Measurements from ENCODE around the gene CTF1.
A peak's percentile ranks its signal among the peaks of the same experiment; 100 is the strongest.
"Not testable (repeated sequence)": the region's sequence is repeated elsewhere in the genome, so short reads cannot be mapped to it uniquely, and the experiment has no call there.

The CTF1 gene

GRCh38 chr16:30889721-30890120 is 6.7 kb upstream of the CTF1 start:
- no peaks in the 10 kb centered on the region for H3K27me3 ChIP-seq (ENCODE audit: control insufficient read depth, insufficient read depth, low read length)
- peaks cover 16% of the 10 kb centered on the region for H3K4me1 ChIP-seq (ENCODE audit: control insufficient read depth, insufficient read depth, low read length)
- no peaks in the 10 kb centered on the region for H3K9me3 ChIP-seq (replicated peaks; ENCODE audit: low read length)
- no peak overlapping the region for H3K4me2 ChIP-seq (ENCODE audit: low read length)
- H3K36me3 ChIP-seq (ENCODE audit: insufficient read depth, low read length), result peaks cover 40% of the 10 kb centered on the region
- H3K4me3 ChIP-seq (ENCODE audit: low read length), result no peak overlapping the region
- no peak overlapping the region for H3K9ac ChIP-seq (ENCODE audit: low read depth, low read length)

- H3K9ac ChIP-seq (ENCODE audit: low read depth, low read length); H3K4me2 ChIP-seq (ENCODE audit: low read length); H3K27me3 ChIP-seq (ENCODE audit: control insufficient read depth, insufficient read depth, low read length); H3K9me3 ChIP-seq (replicated peaks; ENCODE audit: low read length); H3K4me3 ChIP-seq (ENCODE audit: low read length): not testable (repeated sequence)
- Histone ChIP-seq H3K4me1 (ENCODE audit: control insufficient read depth, insufficient read depth, low read length) (peaks cover 30% of the 10 kb centered on the region), H3K36me3 (ENCODE audit: insufficient read depth, low read length) (peaks cover 29% of the 10 kb centered on the region)
These were observed 5.2 kb upstream of the CTF1 start for GRCh38 chr16:30891043-30891823.

- Histone ChIP-seq H3K9me3 (replicated peaks; ENCODE audit: low read length) (no peaks in the 10 kb centered on the region), H3K36me3 (ENCODE audit: insufficient read depth, low read length) (peaks cover 19% of the 10 kb centered on the region), H3K4me1 (ENCODE audit: control insufficient read depth, insufficient read depth, low read length) (peaks cover 41% of the 10 kb centered on the region), H3K4me3 (ENCODE audit: low read length) (peak overlapping the region; percentile 99), H3K4me2 (ENCODE audit: low read length) (peak overlapping the region; percentile 100), H3K27me3 (ENCODE audit: control insufficient read depth, insufficient read depth, low read length) (no peaks in the 10 kb centered on the region), H3K9ac (ENCODE audit: low read depth, low read length) (peak overlapping the region; percentile 97)
These were observed 3.6 kb upstream of the CTF1 start for GRCh38 chr16:30892670-30893416.

GRCh38 chr16:30893417-30893743 is 3.0 kb upstream of the CTF1 start:
- Histone ChIP-seq H3K4me2 (ENCODE audit: low read length) (peak overlapping the region; percentile 100), H3K4me1 (ENCODE audit: control insufficient read depth, insufficient read depth, low read length) (peaks cover 41% of the 10 kb centered on the region), H3K36me3 (ENCODE audit: insufficient read depth, low read length) (peaks cover 16% of the 10 kb centered on the region), H3K27me3 (ENCODE audit: control insufficient read depth, insufficient read depth, low read length) (no peaks in the 10 kb centered on the region), H3K9ac (ENCODE audit: low read depth, low read length) (peak overlapping the region; percentile 97), H3K4me3 (ENCODE audit: low read length) (peak overlapping the region; percentile 99), H3K9me3 (replicated peaks; ENCODE audit: low read length) (no peaks in the 10 kb centered on the region)

GRCh38 chr16:30893744-30894539 is 2.5 kb upstream of the CTF1 start, which contains the start of gene BCL7C:
Gene BCL7C (minus strand): TSS chr16:30894077. CDS start chr16:30893944, 133 bp downstream.
- Histone ChIP-seq H3K4me3 (ENCODE audit: low read length) (peak within 1 kb of the TSS; percentile 99), H3K9me3 (replicated peaks; ENCODE audit: low read length) (no peaks in the 10 kb centered on the region), H3K9ac (ENCODE audit: low read depth, low read length) (peak within 1 kb of the TSS; percentile 97)

GRCh38 chr16:30894540-30895368 is 1.7 kb upstream of the CTF1 start:
- Histone ChIP-seq H3K9ac (ENCODE audit: low read depth, low read length) (peak overlapping the region; percentile 97), H3K27me3 (ENCODE audit: control insufficient read depth, insufficient read depth, low read length) (no peaks in the 10 kb centered on the region), H3K4me1 (ENCODE audit: control insufficient read depth, insufficient read depth, low read length) (peaks cover 41% of the 10 kb centered on the region), H3K4me3 (ENCODE audit: low read length) (peak overlapping the region; percentile 99), H3K9me3 (replicated peaks; ENCODE audit: low read length) (no peaks in the 10 kb centered on the region), H3K36me3 (ENCODE audit: insufficient read depth, low read length) (peaks cover 6% of the 10 kb centered on the region), H3K4me2 (ENCODE audit: low read length) (peak overlapping the region; percentile 100)

More at GRCh38 chr16:30893744-30894539, 2.5 kb upstream of the CTF1 start, which contains the start of gene BCL7C:
- H3K4me1 ChIP-seq (ENCODE audit: control insufficient read depth, insufficient read depth, low read length), result peaks cover 41% of the 10 kb centered on the region
- peaks cover 12% of the 10 kb centered on the region for H3K36me3 ChIP-seq (ENCODE audit: insufficient read depth, low read length)
- H3K27me3 ChIP-seq (ENCODE audit: control insufficient read depth, insufficient read depth, low read length), result no peaks in the 10 kb centered on the region
- H3K4me2 ChIP-seq (ENCODE audit: low read length), result peak within 1 kb of the TSS; percentile 100

GRCh38 chr16:30895627-30896260 is 670 bp upstream of the CTF1 start:
- Histone ChIP-seq H3K9ac (ENCODE audit: low read depth, low read length) (peak overlapping the region; percentile 87), H3K27me3 (ENCODE audit: control insufficient read depth, insufficient read depth, low read length) (no peaks in the 10 kb centered on the region), H3K4me3 (ENCODE audit: low read length) (peak overlapping the region; percentile 71)

GRCh38 chr16:30896889-30897733 is 697 bp downstream of the CTF1 start:
- no peaks in the 10 kb centered on the region for H3K27me3 ChIP-seq (ENCODE audit: control insufficient read depth, insufficient read depth, low read length)
- H3K36me3 ChIP-seq (ENCODE audit: insufficient read depth, low read length), result no peaks in the 10 kb centered on the region
- H3K4me2 ChIP-seq (ENCODE audit: low read length), result peak overlapping the region; percentile 85
- peaks cover 51% of the 10 kb centered on the region for H3K4me1 ChIP-seq (ENCODE audit: control insufficient read depth, insufficient read depth, low read length)
- H3K9ac ChIP-seq (ENCODE audit: low read depth, low read length), result peak overlapping the region; percentile 87
- H3K9me3 ChIP-seq (replicated peaks; ENCODE audit: low read length), result no peaks in the 10 kb centered on the region
- H3K4me3 ChIP-seq (ENCODE audit: low read length), result peak overlapping the region; percentile 71

More at GRCh38 chr16:30895627-30896260, 670 bp upstream of the CTF1 start:
- peak overlapping the region; percentile 85 for H3K4me2 ChIP-seq (ENCODE audit: low read length)
- no peaks in the 10 kb centered on the region for H3K9me3 ChIP-seq (replicated peaks; ENCODE audit: low read length)
- H3K4me1 ChIP-seq (ENCODE audit: control insufficient read depth, insufficient read depth, low read length), result peaks cover 41% of the 10 kb centered on the region
- peaks cover 6% of the 10 kb centered on the region for H3K36me3 ChIP-seq (ENCODE audit: insufficient read depth, low read length)

GRCh38 chr16:30899794-30900193 is 3.4 kb downstream of the CTF1 start:
- Histone ChIP-seq H3K4me1 (ENCODE audit: control insufficient read depth, insufficient read depth, low read length) (peaks cover 39% of the 10 kb centered on the region), H3K9ac (ENCODE audit: low read depth, low read length) (no peak overlapping the region), H3K4me2 (ENCODE audit: low read length) (no peak overlapping the region)

GRCh38 chr16:30900588-30900987 is 4.2 kb downstream of the CTF1 start:
- no peak overlapping the region for H3K4me2 ChIP-seq (ENCODE audit: low read length)
- no peaks in the 10 kb centered on the region for H3K27me3 ChIP-seq (ENCODE audit: control insufficient read depth, insufficient read depth, low read length)
- no peak overlapping the region for H3K4me3 ChIP-seq (ENCODE audit: low read length)
- no peak overlapping the region for H3K9ac ChIP-seq (ENCODE audit: low read depth, low read length)
- peaks cover 32% of the 10 kb centered on the region for H3K4me1 ChIP-seq (ENCODE audit: control insufficient read depth, insufficient read depth, low read length)
- no peaks in the 10 kb centered on the region for H3K36me3 ChIP-seq (ENCODE audit: insufficient read depth, low read length)
- no peaks in the 10 kb centered on the region for H3K9me3 ChIP-seq (replicated peaks; ENCODE audit: low read length)

More at GRCh38 chr16:30899794-30900193, 3.4 kb downstream of the CTF1 start:
- Histone ChIP-seq H3K36me3 (ENCODE audit: insufficient read depth, low read length) (no peaks in the 10 kb centered on the region), H3K27me3 (ENCODE audit: control insufficient read depth, insufficient read depth, low read length) (no peaks in the 10 kb centered on the region), H3K4me3 (ENCODE audit: low read length) (no peak overlapping the region), H3K9me3 (replicated peaks; ENCODE audit: low read length) (no peaks in the 10 kb centered on the region)
